Progenitor cell of endocrine pancreas (in vitro differentiated cells): ENCODE measurements around the gene GPAM. TPM values are rescaled to one million over a fixed set of nuclear protein-coding genes. Genes with fewer than 3 reads are reported as not detected.
"Not testable (repeated sequence)": the region's sequence is repeated elsewhere in the genome, so short reads cannot be mapped to it uniquely, and the experiment has no call there.

Experiments used
- DNase-seq: peaks from one replicate; pipeline ENCODE4 v3.0.0; 2021; ENCODE audit warnings: low spot score; ENCODE audit not compliant: unreplicated experiment
- H3K27ac Mint-ChIP-seq: 2 replicates; pipeline ENCODE4 v1.8.0; 2021; ENCODE audit warnings: mild to moderate bottlenecking, moderate library complexity, mixed read lengths
- H3K27me3 Mint-ChIP-seq: 2 replicates; pipeline ENCODE4 v1.8.0; 2021; ENCODE audit warnings: mixed read lengths
- H3K36me3 Mint-ChIP-seq: 2 replicates; pipeline ENCODE4 v1.8.0; 2022; ENCODE audit warnings: mixed read lengths; ENCODE audit not compliant: insufficient read depth
- H3K4me1 Mint-ChIP-seq: 2 replicates; pipeline ENCODE4 v1.8.0; 2021; ENCODE audit warnings: low read depth, mixed read lengths
- H3K4me3 Mint-ChIP-seq: 2 replicates; pipeline ENCODE4 v1.8.0; 2021; ENCODE audit warnings: low read depth, mild to moderate bottlenecking, moderate library complexity, mixed read lengths
- H3K9me3 Mint-ChIP-seq: 2 replicates; pipeline ENCODE4 v1.8.0; 2021; ENCODE audit warnings: low read depth, mixed read lengths
- CTCF ChIP-seq: fragments of 200-600 bp; sonication (generic); IDR thresholded peaks from one replicate; pipeline ENCODE4 v1.5.0; 2021; ENCODE audit warnings: antibody characterized with exemption, mild to moderate bottlenecking; ENCODE audit not compliant: unreplicated experiment
- total RNA-seq: library from RNA; stranded (reverse); gene quantifications from 2 replicates; pipeline ENCODE4 v1.2.1, GENCODE V29; 2021

The GPAM gene
- total RNA-seq, 1 donor from 2014 or later: 20.1 TPM

- Mint-ChIP-seq H3K4me1 (peaks cover 10% of the 10 kb centered on the region), H3K27ac (no peak overlapping the region), H3K36me3 (no peaks in the 10 kb centered on the region)
Observed at GRCh38 chr10:112201334-112201733, 17.8 kb upstream of the GPAM start.

DNA sequence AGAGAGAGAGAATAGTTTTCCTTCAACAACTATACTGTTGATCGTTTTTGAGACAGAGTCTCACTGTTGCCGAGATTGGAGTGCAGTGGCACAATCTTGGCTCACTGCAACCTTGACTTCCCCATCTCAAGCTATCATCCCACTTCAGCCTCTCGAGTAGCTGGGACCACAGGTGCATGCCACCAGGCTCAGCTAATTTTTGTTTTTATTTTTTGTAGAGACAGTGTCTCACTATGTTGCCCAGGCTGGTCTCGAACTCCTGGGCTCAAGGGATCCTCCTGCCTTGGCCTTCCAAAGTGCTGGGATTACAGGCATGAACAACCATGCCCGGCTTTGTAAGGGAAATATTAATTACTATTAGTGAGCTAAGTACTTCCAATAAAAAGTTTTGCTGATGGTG, 16.7 kb upstream of the GPAM start:
- not testable (repeated sequence) for DNase-seq, H3K27ac Mint-ChIP-seq, H3K36me3 Mint-ChIP-seq, H3K27me3 Mint-ChIP-seq, H3K4me3 Mint-ChIP-seq, H3K9me3 Mint-ChIP-seq
- peaks cover 14% of the 10 kb centered on the region for H3K4me1 Mint-ChIP-seq

More at GRCh38 chr10:112201334-112201733, 17.8 kb upstream of the GPAM start:
- Mint-ChIP-seq H3K4me3 (no peak overlapping the region), H3K9me3 (no peaks in the 10 kb centered on the region), H3K27me3 (peaks cover 8% of the 10 kb centered on the region)
- DNase-seq: no peak
- TF ChIP-seq CTCF: no peak

DNA sequence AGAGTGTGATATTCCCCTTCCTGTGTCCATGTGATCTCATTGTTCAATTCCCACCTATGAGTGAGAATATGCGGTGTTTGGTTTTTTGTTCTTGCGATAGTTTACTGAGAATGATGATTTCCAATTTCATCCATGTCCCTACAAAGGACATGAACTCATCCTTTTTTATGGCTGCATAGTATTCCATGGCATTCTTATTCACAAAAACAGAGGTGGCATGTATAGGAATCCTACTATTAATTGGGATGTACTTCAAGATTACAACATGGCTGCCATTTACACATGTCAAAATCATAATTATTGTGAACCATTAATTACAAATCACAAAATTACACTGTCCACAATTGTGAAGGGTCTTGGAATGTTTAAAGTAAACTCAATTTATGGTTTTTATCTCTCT, 14.1 kb upstream of the GPAM start:
- not testable (repeated sequence) for H3K4me3 Mint-ChIP-seq, DNase-seq, H3K36me3 Mint-ChIP-seq, H3K27ac Mint-ChIP-seq, H3K9me3 Mint-ChIP-seq
- peaks cover 14% of the 10 kb centered on the region for H3K4me1 Mint-ChIP-seq
- peaks cover 12% of the 10 kb centered on the region for H3K27me3 Mint-ChIP-seq

GRCh38 chr10:112195224-112195623, 11.7 kb upstream of the GPAM start:
- Mint-ChIP-seq H3K27ac (no peak overlapping the region), H3K9me3 (no peaks in the 10 kb centered on the region)
- no peak for TF ChIP-seq CTCF

GRCh38 chr10:112191791-112192190, 8.2 kb upstream of the GPAM start:
- Mint-ChIP-seq H3K4me1 (peaks cover 13% of the 10 kb centered on the region), H3K4me3 (no peak overlapping the region), H3K9me3 (peaks cover 2% of the 10 kb centered on the region), H3K36me3 (no peaks in the 10 kb centered on the region), H3K27ac (no peak overlapping the region), H3K27me3 (peaks cover 6% of the 10 kb centered on the region)
- DNase-seq: no peak
- no peak for TF ChIP-seq CTCF

More at GRCh38 chr10:112195224-112195623, 11.7 kb upstream of the GPAM start:
- DNase-seq: no peak
- Mint-ChIP-seq H3K27me3 (peaks cover 6% of the 10 kb centered on the region), H3K4me1 (peaks cover 20% of the 10 kb centered on the region), H3K4me3 (no peak overlapping the region), H3K36me3 (no peaks in the 10 kb centered on the region)

DNA sequence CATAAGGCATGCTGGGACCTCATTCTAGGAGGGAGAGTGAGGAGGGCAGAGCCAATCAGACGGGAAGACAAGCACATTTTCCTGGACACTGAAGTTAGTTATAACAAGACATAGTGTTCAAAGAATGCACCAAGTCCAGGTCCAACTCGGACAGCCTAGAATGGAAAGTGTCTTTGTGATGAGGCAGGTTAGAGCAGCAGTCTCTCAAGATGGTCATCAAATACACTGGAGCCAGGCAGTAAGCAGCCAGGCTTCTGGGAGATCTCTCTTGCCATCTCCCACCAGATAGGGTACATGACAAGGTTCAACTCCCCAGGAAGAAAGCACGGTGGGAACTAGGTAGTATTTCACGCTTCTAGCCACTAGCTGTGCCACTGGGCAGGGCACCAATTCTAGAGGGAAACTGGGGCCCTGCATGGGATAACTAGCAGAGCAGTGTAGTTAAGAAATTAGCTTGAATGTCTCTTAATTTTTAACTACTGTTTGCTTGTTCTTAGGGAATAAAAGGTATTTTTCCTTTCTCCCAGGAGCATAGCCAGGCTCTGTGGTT, 7.6 kb upstream of the GPAM start:
- H3K27ac Mint-ChIP-seq: no peak overlapping the region
- DNase-seq: no peak
- H3K9me3 Mint-ChIP-seq: peaks cover 4% of the 10 kb centered on the region
- peaks cover 9% of the 10 kb centered on the region for H3K4me1 Mint-ChIP-seq
- H3K36me3 Mint-ChIP-seq: no peaks in the 10 kb centered on the region
- no peak overlapping the region for H3K4me3 Mint-ChIP-seq
- no peak for TF ChIP-seq CTCF
- peaks cover 6% of the 10 kb centered on the region for H3K27me3 Mint-ChIP-seq
